Activated effector memory CD4-positive, alpha-beta T cell treated with Interleukin-2 at 50 U/mL for 16 hours (primary cell): Measurements from ENCODE around the gene CYP1A2.

Source experiments
- DNase-seq: peaks from one replicate; pipeline ENCODE4 v3.0.0-alpha.2; 2020

CYP1A2 gene

DNA sequence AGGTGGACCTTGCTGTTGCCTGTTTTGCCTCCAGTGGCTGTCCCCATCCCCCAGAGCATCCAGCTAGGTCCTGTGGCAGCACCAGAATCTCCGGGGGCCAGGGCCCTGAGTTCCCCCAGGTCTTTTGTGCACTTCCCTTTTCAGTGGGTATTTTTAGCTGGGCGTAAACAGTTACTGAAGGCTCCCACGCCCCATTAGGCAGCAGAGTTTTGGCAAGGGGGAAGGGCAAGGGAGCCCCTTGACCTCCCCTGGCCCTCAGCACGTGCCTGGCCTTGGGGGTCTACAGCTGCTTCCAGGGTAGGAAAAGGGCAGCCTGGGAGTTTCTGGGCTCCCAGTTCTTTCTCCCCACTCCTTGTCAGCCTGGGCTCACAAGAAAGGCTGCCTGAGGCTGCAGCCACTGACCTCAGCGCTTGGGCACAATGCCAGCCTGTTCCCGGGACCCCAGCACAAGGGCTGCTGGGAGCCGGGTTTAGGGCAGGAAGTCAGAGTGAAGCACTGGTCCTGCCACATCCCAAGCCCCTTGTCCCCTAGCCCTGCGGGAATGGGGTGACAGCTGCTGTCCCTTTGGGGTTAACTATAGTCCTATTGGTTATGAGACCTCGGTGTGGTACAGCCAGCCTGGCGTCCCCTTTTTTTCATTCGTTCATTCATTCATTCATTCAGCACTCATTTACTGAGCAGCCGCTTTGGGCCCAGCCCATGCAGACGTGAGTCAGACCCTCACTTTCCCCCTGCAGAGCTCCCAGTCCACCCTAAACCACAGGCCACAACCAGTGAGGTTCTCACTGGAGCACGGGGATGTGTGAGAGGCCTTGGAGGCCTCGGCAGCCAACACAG, 41.7 kb downstream of the CYP1A2 start:
- DNase-seq = no peak

DNA sequence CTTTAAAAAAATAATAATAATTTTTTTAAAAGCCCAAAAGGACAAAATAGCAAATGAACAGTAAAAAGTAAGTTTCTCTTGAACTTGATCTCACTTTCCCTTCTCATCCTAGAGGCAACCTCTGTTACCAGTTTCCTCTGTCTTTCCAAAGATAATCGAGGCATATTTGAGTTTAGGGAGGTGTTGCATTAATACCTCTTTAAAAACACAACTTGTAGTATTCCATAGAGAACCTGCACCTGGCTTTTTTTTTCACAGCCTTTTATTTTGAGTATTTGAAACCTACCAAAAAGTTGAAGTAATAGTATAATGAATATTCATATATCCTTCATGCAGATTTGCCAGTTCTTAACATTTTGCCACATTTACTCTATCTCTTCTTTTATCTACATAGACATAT, 42.4 kb downstream of the CYP1A2 start:
- DNase-seq = no peak

DNA sequence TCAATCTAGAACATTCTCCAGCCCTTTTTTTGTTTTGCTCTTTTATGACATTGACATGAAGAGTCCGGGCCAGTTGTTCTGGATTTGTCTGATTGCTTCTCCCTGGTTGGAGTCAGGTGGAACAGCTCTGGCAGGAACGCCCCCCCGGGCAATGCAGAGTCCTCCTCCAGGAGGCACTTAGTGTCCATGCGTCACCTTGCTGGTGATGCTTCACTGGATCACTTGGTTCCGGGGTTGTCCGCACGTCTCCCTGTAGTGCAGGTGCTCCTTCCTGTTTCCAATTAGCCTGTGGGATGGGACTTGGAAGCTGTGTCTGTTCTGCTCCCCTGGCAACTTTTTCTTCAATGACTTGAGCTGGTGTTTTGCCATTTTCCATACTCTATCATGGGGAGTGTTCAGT, 43.0 kb downstream of the CYP1A2 start:
- DNase-seq = no peak

DNA sequence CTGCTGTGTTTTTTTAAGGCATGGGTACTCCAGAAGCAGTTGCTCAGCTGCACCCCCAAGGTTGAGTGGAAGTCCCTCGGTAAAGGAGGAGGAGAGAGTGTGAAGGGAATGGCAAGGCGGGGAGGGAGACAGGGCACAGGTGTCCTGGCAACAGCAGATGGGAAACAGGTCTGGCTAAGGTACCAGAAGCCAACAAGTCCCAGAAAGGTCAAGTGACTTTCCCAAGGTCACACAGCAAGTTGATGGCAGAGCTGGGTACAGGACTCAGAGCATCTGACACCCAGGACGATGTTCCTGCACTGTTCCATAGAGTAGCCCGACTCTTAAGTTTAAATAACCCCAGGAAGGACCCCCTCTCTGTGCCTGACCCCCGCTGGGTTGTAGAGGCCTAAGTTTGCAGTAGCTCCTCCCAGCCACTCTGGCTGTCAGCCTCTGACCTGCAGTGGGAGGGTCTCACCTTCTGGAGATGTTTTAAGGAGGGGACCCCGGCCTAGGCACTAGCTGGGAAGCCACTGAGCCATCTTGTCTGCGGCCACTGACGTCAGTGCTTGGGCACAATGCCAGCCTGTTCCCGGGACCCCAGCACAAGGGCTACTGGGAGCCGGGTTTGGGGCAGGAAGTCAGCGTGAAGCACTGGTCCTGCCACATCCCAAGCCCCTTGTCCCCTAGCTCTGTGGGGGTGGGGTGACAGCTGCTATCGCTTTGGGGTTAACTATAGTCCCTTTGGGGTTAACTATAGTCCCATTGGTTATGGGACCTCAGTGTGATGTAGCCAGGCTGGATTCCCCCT, 43.8 kb downstream of the CYP1A2 start:
- DNase-seq = no peak

DNA sequence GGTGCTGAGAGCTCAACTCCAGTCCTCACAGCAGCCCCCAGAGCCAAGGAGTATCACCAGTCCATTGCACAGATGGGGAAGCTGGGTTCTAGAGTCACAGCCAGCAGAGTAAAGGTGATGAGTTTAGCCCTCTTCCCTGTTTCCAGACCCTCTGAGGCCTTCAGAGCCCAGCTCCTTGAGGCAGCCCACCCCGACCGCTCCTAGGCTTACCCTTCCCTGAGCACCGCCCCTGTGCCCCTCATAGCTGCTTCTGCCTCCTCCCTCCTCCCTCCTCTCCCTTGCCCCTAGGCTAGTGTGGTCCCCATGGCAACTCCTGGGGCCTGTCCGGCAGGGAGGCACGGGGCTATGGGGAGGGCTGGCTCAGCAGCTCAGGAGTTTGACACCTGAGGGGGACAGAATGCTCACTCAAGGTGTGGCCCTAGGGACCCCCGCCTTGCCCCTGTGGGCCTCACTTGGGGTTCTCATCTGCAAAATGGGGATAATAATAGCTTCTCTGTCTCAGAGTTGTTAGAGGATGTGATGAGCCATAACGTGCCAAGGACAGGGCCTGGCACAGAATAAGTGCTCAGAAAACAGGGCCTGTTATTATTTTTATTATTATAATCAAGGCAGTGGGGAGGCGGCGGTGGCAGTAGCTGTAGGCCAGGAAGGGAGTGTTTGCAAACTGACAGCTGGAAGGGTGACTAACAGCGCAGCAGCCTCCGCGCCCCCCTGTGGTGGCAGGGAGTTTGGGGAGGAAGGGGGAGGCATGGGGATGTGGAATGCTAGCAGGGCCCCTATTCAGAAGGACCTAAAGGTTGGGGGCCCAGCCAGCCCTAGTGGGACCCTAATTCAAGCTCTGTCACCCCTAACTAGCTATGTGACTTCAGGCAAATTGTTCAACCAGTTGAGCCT, 44.7 kb downstream of the CYP1A2 start:
- peak; percentile 67 for DNase-seq

DNA sequence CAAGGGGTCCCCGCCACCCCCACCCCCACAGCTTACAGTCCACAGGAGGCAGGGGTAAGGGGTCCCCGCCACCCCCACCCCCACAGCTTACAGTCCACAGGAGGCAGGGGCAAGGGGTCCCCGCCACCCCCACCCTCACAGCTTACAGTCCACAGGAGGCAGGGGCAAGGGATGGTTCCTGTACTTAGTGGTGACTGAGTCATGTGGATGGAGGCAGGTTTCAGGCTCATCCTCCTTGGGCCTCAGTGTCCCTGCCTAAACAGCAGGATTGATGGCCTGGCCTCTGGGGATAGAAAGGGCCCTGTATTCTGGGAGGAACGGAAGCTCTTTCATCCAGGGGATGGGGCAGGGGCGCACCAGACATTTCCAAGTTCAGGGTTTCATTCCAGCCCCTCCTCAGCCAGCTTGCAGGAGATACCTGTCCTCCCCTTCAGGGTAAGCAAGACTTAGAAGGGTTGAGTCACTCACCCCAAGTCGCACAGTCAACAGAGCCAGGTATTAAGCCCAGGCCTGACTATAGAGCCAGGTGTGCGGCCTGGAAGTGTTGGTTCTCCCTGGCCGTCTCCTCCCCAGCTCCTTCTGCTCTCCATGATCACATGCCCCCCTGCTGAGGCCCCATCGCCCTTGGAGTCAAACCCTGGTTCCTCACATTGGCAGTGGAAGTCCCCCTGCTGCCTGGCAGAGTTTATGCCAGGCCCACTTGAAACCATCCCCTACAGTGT, 45.8 kb downstream of the CYP1A2 start:
- no peak for DNase-seq

DNA sequence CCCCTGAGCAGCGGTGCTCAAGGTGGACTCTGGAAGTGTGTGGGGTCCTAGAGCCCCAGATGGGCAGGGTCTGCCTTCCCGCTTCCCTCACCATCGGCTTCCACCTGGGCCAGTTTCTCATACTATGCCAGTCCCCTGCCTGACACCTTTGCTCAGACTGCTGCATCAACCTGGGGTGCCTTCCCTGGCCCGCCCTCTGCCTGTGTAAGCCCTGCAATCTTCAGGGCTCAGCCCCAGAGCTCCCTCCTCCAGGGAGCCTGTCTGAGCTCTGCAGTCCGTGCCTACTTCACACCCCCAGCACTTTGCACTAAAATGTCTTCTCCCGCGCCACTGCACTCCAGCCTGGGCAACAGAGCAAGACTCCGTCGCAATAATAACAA, 46.3 kb downstream of the CYP1A2 start:
- DNase-seq = no peak

DNA sequence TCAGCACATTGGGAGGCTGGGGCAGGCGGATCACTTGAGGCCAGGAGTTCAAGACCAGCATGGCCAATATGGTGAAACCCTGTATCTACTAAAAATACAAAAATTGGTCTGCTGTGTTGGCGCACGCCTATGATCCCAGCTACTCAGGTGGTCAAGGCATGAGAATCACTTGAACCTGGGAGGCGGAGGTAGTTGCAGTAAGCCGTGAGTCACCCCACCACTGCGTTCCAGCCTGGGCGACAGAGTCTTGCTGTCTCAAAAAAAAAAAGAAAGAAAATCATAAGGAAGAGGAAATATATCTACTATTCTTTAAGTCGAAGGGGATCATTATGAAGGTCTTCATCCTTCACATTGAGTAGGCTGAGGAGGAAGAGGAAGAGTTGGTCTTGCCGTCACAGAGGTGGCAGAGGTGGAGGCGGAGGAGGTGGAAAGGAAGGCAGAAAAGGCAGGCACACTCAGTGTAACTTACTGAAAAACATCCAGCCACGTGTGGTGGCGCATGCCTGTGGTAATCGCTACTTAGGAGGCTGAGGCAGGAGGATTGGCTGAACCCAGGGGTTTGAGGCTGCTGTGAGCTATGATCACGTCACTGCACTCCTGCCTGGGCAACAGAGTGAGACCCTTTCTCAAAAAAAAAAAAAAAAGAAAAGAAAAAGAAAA, 47.5 kb downstream of the CYP1A2 start:
- DNase-seq = no peak

DNA sequence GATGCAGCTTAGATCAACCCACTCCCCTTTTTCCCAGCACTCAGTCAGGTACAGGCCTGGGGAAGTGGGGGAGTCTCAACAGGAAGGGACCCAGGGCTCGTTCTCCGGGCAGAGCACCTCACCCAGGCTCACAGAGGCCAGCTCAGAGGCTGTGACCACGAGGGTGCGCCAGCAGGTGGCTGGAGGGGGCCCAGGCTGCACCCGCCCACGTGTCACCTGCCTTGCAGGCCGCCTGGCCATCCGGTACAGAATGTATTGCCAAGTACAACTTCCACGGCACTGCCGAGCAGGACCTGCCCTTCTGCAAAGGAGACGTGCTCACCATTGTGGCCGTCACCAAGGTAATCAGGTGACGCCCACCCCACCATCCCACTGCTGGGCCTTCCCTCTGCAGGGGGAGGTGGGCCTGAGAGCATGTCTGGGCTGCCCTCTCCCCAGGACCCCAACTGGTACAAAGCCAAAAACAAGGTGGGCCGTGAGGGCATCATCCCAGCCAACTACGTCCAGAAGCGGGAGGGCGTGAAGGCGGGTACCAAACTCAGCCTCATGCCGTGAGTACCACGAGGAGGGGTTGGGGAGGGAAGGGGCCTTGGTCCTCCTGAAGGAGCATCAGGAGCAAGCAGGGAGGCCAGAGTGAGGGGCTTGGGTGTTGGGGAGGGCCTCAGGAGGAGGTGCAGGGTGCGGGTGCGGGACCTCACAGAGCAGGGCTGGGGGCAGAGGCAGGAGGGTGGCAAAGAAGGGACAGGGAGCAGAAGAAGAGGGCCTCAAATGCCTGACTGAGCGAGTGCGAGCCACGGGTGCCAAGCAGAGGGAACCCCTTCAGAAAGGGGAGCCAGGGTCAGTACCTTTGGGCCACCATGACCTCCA, 50.0 kb downstream of the CYP1A2 start:
- no peak for DNase-seq

DNA sequence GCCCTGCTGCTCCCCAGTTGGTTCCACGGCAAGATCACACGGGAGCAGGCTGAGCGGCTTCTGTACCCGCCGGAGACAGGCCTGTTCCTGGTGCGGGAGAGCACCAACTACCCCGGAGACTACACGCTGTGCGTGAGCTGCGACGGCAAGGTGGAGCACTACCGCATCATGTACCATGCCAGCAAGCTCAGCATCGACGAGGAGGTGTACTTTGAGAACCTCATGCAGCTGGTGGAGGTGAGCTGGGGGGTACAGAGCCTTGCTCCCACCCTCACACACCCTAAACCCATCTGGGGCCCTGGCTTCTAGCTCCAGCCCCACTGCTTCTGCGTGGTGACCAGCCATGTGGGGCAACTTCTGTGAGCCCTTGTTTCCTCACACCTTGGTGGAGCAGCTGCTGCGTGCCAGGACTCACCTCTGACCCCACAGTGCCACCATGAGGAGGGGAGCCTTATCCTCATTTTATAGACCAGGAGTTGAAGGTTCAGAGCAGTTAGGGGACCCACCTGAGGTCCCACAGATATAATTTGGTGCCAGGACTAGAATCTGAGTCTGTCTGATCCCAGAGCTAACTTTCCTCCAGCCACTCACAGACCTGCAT, 50.7 kb downstream of the CYP1A2 start:
- DNase-seq = no peak

DNA sequence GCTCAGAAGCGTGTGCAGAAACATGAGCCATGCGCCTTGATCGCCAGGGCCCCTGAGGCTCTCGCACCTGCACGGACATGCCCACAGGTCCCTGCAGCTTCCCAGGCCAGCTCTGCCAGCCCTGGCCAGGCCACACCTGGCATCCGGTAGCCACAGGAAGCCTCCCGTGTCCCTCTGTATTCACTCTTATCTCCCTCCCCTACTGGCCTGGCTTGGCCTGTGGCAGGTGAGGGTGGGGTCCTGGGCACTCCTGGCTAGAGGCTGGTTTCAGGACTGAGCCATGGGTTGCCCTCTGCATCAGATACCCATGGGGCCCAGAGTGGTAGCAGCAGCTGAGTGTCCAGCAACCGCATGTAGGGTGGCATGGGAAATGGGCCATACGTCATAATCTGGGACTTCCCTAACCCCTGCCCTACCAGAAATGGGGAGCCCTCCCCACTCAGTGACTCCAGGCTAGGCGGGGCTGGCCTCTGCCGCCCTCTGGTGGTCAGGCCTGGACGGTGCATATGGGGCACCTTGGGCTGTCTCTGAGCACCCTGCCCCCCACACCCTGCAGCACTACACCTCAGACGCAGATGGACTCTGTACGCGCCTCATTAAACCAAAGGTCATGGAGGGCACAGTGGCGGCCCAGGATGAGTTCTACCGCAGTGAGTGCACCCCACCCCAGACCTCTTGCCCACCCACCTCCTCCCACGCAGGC, 51.4 kb downstream of the CYP1A2 start:
- peak; percentile 76 for DNase-seq

DNA sequence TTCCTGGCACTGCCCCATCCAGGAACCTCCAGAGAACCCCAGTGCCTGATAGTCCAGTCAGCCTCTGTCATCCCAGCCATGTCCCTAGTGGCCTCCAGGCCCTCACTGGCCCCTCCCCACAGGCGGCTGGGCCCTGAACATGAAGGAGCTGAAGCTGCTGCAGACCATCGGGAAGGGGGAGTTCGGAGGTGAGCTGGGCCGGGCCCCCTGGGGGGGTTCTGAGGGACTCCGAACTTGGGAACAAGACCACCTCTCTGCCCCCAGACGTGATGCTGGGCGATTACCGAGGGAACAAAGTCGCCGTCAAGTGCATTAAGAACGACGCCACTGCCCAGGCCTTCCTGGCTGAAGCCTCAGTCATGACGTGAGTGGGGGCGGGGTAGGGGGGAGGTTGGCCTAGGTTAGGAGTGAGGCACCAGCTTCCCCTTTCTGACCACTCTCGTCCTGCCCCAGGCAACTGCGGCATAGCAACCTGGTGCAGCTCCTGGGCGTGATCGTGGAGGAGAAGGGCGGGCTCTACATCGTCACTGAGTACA, 52.0 kb downstream of the CYP1A2 start:
- DNase-seq = no peak

DNA sequence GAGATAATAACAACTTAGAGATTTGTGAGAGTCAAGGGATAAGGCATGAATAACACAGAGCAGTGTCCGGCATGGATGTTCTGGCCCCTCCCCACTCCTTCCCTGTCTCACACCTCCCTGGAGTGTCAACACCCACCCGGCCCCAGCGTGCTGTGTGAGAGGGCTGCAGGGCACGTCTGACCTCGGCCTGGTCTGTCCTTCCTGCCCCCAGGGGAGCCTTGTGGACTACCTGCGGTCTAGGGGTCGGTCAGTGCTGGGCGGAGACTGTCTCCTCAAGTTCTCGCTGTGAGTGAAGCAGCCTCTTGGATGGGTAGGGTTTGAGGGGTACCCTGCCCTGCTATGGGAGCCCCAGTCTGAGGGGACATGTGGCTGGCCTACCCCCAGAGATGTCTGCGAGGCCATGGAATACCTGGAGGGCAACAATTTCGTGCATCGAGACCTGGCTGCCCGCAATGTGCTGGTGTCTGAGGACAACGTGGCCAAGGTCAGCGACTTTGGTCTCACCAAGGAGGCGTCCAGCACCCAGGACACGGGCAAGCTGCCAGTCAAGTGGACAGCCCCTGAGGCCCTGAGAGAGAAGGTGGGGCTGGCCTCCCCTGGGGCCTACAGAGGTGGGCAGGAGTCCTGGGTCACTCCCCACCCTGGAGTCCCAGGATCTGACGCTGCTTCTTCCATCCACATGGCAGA, 52.8 kb downstream of the CYP1A2 start:
- no peak for DNase-seq

DNA sequence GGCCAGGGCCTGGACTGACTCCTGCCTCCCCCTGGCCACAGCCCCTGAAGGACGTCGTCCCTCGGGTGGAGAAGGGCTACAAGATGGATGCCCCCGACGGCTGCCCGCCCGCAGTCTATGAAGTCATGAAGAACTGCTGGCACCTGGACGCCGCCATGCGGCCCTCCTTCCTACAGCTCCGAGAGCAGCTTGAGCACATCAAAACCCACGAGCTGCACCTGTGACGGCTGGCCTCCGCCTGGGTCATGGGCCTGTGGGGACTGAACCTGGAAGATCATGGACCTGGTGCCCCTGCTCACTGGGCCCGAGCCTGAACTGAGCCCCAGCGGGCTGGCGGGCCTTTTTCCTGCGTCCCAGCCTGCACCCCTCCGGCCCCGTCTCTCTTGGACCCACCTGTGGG, 53.6 kb downstream of the CYP1A2 start:
- no peak for DNase-seq

DNA sequence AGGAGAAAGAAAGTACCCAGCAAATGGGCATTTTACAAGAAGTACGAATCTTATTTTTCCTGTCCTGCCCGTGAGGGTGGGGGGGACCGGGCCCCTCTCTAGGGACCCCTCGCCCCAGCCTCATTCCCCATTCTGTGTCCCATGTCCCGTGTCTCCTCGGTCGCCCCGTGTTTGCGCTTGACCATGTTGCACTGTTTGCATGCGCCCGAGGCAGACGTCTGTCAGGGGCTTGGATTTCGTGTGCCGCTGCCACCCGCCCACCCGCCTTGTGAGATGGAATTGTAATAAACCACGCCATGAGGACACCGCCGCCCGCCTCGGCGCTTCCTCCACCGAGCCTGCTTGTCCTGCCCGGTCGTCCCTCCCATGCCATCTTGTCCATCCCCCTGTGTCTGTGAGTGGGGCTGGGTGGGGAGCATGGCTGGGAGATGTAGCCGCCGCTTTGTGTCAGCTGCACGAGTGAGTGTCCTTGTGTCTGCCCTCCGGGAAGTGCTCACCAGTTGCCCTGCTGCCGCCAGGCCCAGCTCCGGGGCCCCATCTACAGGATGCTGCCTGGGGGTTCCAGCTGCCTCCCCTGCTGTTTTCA, 54.3 kb downstream of the CYP1A2 start:
- DNase-seq = no peak

DNA sequence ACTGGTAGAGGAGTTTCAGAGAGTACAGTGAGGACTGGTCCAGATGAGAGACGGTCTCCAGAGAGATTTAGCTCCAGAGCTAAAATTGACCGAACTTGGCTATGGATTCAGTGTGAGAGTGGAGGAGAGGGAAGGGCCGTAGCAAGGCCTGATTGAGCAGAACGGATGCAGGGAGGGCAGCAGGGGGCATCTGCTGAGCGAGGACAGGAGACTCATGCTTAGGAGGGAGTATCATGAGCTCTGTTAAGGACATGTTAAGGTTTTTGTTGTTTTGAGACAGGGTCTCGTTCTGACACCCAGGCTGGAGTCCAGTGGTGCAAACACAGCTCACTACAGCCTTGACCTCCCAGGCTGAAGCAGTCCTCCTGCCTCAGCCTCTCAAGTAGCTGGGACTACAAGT, 56.3 kb downstream of the CYP1A2 start:
- no peak for DNase-seq
